Caco-2 (cell line): ENCODE measurements around the gene TMEM201. TPM values are rescaled to one million over a fixed set of nuclear protein-coding genes. Genes with fewer than 3 reads are reported as not detected.

Experiments
- BruUV-seq: library from RNA; stranded (reverse); fragments of 400-500 nt; replicated peaks from 2 replicates; lab custom pipeline; 2021; lab: Mats Ljungman, UMichigan
- CTCF ChIA-PET: fragments of 300-600 bp; sonication (Branson Sonifier 250); formaldehyde crosslinking; loops from one replicate; lab custom pipeline; 2022; ENCODE audit warnings: antibody characterized with exemption; lab: Charles Lee
- POLR2A ChIA-PET: fragments of 300-600 bp; sonication (Branson Sonifier 250); formaldehyde crosslinking; loops from one replicate; lab custom pipeline; 2022; ENCODE audit warnings: antibody characterized with exemption; lab: Charles Lee
- DNase-seq, 2 experiments: peaks; one replicate each; pipeline versions ENCODE4 v3.0.0 to v3.0.0-alpha.2; 2020 to 2022
- H3K27me3 ChIP-seq: replicated peaks from 2 replicates; pipeline ENCODE4 v1.6.0; 2011; ENCODE audit warnings: low read length; ENCODE audit not compliant: control insufficient read depth, insufficient read depth
- H3K36me3 ChIP-seq: 2 replicates; pipeline ENCODE4 v1.5.1; 2011; ENCODE audit warnings: low read length; ENCODE audit not compliant: control insufficient read depth, insufficient read depth
- H3K4me1 ChIP-seq: fragments of 250-450 bp; sonication (Bioruptor Pico); 2 replicates; pipeline ENCODE4 v1.5.1; 2020; ENCODE audit warnings: mild to moderate bottlenecking
- H3K4me3 ChIP-seq: 2 replicates; pipeline ENCODE4 v1.5.1; 2011; ENCODE audit warnings: low read depth, mild to moderate bottlenecking, control low read depth, low read length
- H3K9me3 ChIP-seq: fragments of 250-450 bp; sonication (Bioruptor Pico); 2 replicates; pipeline ENCODE4 v1.5.1; 2020; ENCODE audit warnings: mild to moderate bottlenecking, moderate library complexity
- H3K27ac Mint-ChIP-seq: one replicate; pipeline ENCODE4 v1.8.0; 2022; ENCODE audit warnings: mixed read lengths; ENCODE audit not compliant: unreplicated experiment
- H3K27me3 Mint-ChIP-seq: one replicate; pipeline ENCODE4 v1.8.0; 2022; ENCODE audit warnings: mixed read lengths; ENCODE audit not compliant: insufficient read depth, unreplicated experiment
- H3K36me3 Mint-ChIP-seq: one replicate; pipeline ENCODE4 v1.8.0; 2022; ENCODE audit warnings: mild to moderate bottlenecking, mixed read lengths; ENCODE audit not compliant: insufficient read depth, unreplicated experiment
- H3K4me1 Mint-ChIP-seq: one replicate; pipeline ENCODE4 v1.8.0; 2022; ENCODE audit warnings: low read depth, mixed read lengths; ENCODE audit not compliant: unreplicated experiment
- H3K4me3 Mint-ChIP-seq: one replicate; pipeline ENCODE4 v1.8.0; 2022; ENCODE audit warnings: mild to moderate bottlenecking, moderate library complexity, mixed read lengths; ENCODE audit not compliant: unreplicated experiment
- H3K9me3 Mint-ChIP-seq: one replicate; pipeline ENCODE4 v1.8.0; 2022; ENCODE audit warnings: mixed read lengths; ENCODE audit not compliant: unreplicated experiment
- CTCF ChIP-seq, 2 experiments: fragments of 200-600 bp in 1 of 2; IDR thresholded peaks; 1 replicate in 1 of 2; 2 replicates in 1 of 2; pipeline versions ENCODE4 v1.5.1 to v1.8.0; 2011 to 2022; ENCODE audit warnings: antibody characterized with exemption in 1 of 2, control low read depth in 1 of 2, inconsistent platforms in 1 of 2, low read depth in 1 of 2, low read length in 1 of 2, mild to moderate bottlenecking in 1 of 2, moderate library complexity in 1 of 2; ENCODE audit not compliant: insufficient read depth in 1 of 2, severe bottlenecking in 1 of 2, unreplicated experiment in 1 of 2
- intact Hi-C: fragments of 100-400 bp; cut with micrococcal nuclease; formaldehyde crosslinking; loops from one replicate; pipeline ENCODE4 v1.10.0; 2022; ENCODE audit not compliant: unreplicated experiment
- total RNA-seq: library from RNA; stranded (reverse); gene quantifications from 2 replicates; pipeline ENCODE4 v1.2.3, GENCODE V29; 2022

Gene TMEM201
- total RNA-seq, 1 experiment from 2014 or later = 27.2 TPM

- no TSS peak for BruUV-seq
- Mint-ChIP-seq H3K27me3 (peaks cover 4% of the 10 kb centered on the region), H3K4me3 (no peak overlapping the region), H3K36me3 (no peaks in the 10 kb centered on the region), H3K4me1 (no peaks in the 10 kb centered on the region), H3K9me3 (no peaks in the 10 kb centered on the region), H3K27ac (no peak overlapping the region)
- Histone ChIP-seq H3K36me3 (no peaks in the 10 kb centered on the region), H3K4me3 (no peak overlapping the region), H3K4me1 (no peaks in the 10 kb centered on the region), H3K27me3 (no peaks in the 10 kb centered on the region; the same call in 1 of the 2 replicates), H3K9me3 (no peaks in the 10 kb centered on the region)
- POLR2A ChIA-PET = no interaction called here
- intact Hi-C loops = no loop called here
- no peak for TF ChIP-seq CTCF (IDR thresholded peaks at IDR 0.05; ENCODE audit: insufficient read depth in 1 of 2, low read depth in 1 of 2, low read length in 1 of 2, severe bottlenecking in 1 of 2, unreplicated experiment in 1 of 2)
- no peak for DNase-seq
- CTCF ChIA-PET = no interaction called here
Observed at GRCh38 chr1:9658199-9658598, 69.5 kb downstream of the TMEM201 start.

GRCh38 chr1:9659328-9659727 lies 70.6 kb downstream of the TMEM201 start:
- H3K4me3 Mint-ChIP-seq = no peak overlapping the region
- no peak for TF ChIP-seq CTCF (IDR thresholded peaks at IDR 0.05; ENCODE audit: insufficient read depth in 1 of 2, low read depth in 1 of 2, low read length in 1 of 2, severe bottlenecking in 1 of 2, unreplicated experiment in 1 of 2)
- H3K4me1 ChIP-seq = no peaks in the 10 kb centered on the region
- peaks cover under 1% of the 10 kb centered on the region for H3K27me3 Mint-ChIP-seq
- no peaks in the 10 kb centered on the region for H3K9me3 ChIP-seq
- BruUV-seq = no TSS peak
- no peaks in the 10 kb centered on the region; the same call in 1 of the 2 replicates for H3K27me3 ChIP-seq
- POLR2A ChIA-PET = no interaction called here
- H3K9me3 Mint-ChIP-seq = no peaks in the 10 kb centered on the region
- H3K4me1 Mint-ChIP-seq = no peaks in the 10 kb centered on the region
- H3K27ac Mint-ChIP-seq = no peak overlapping the region
- CTCF ChIA-PET = interaction anchor here (0.5 kb wide), 1 partner anchor 11 kb away, joined by 4 read pairs; no protein-coding TSS in a partner anchor
- intact Hi-C loops = no loop called here
- no peak overlapping the region for H3K4me3 ChIP-seq
- no peaks in the 10 kb centered on the region for H3K36me3 ChIP-seq
- H3K36me3 Mint-ChIP-seq = no peaks in the 10 kb centered on the region
- peak in 1 of 2 experiments; percentile 7 for DNase-seq

DNA sequence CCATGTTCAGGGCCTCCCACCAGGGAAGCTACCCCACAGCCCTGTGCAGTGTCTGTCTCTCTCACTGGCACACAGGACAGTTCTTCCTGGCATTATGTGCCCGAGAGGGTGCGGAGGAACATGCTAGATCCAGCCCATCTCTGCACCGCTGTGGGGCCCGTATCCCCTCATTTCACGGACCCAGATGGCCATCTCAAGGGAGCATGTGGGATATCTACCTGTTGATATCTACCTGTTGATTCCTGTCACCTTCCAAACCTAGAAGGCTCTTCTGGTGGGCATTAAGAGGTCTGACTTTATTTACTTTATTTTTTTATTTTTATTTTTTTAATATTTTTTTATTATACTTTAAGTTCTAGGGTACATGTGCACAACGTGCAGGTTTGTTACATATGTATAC lies 74.5 kb downstream of the TMEM201 start:
- CTCF ChIA-PET = no interaction called here
- no peaks in the 10 kb centered on the region for H3K9me3 ChIP-seq
- DNase-seq = no peak
- no peaks in the 10 kb centered on the region for H3K36me3 ChIP-seq
- Mint-ChIP-seq H3K36me3 (no peaks in the 10 kb centered on the region), H3K4me1 (no peaks in the 10 kb centered on the region), H3K27ac (no peak overlapping the region), H3K27me3 (peaks cover 2% of the 10 kb centered on the region), H3K4me3 (no peak overlapping the region), H3K9me3 (no peaks in the 10 kb centered on the region)
- no peaks in the 10 kb centered on the region; the same call in 1 of the 2 replicates for H3K27me3 ChIP-seq
- POLR2A ChIA-PET = no interaction called here
- no peak for TF ChIP-seq CTCF (IDR thresholded peaks at IDR 0.05; ENCODE audit: insufficient read depth in 1 of 2, low read depth in 1 of 2, low read length in 1 of 2, severe bottlenecking in 1 of 2, unreplicated experiment in 1 of 2)
- H3K4me1 ChIP-seq = no peaks in the 10 kb centered on the region
- no peak overlapping the region for H3K4me3 ChIP-seq
- no TSS peak for BruUV-seq
- intact Hi-C loops = no loop called here

Other genes starting within 250 kb of the TMEM201 start
- 9.9 and 11.2 TPM in 2 replicates for gene SLC25A33, start 49.4 kb upstream of the TMEM201 start, total RNA-seq
- gene PIK3CD, start 62.8 kb downstream of the TMEM201 start, total RNA-seq = 0.46 and 0.77 TPM in 2 replicates
- gene CLSTN1, start 235.1 kb downstream of the TMEM201 start, total RNA-seq = 89.2 and 102 TPM in 2 replicates